Tibial nerve (tissue), 4 donors: Measurements from ENCODE around the gene TMEM176B. TPM values are rescaled to one million over a fixed set of nuclear protein-coding genes. Genes with fewer than 3 reads are reported as not detected.

Experiments used
- DNase-seq, 2 donors: peaks; one replicate each; pipeline ENCODE4 v3.0.0-alpha.2; 2019; ENCODE audit warnings: low spot score in 2 of 2
- H3K27ac ChIP-seq, 4 donors: fragments of 200-600 bp; sonication (generic) in 3 of 4; one replicate each; pipeline ENCODE4 v1.5.1; 2017 to 2019; ENCODE audit warnings: mild to moderate bottlenecking in 1 of 4
- H3K27me3 ChIP-seq, 2 donors: fragments of 200-600 bp; sonication (generic) in 1 of 2; one replicate each; pipeline versions ENCODE4 v1.5.1 to v1.6.0; 2017 to 2019
- H3K36me3 ChIP-seq, 3 donors: fragments of 200-600 bp; sonication (generic); one replicate each; pipeline ENCODE4 v1.5.1; 2018 to 2019
- H3K4me1 ChIP-seq, 4 donors: fragments of 200-600 bp; sonication (generic) in 3 of 4; one replicate each; pipeline ENCODE4 v1.5.1; 2017 to 2019
- H3K4me3 ChIP-seq, 4 donors: fragments of 200-600 bp; sonication (generic) in 3 of 4; one replicate each; pipeline ENCODE4 v1.5.1; 2017 to 2019; ENCODE audit warnings: mild to moderate bottlenecking in 1 of 4, moderate library complexity in 1 of 4
- H3K9me3 ChIP-seq, 4 donors: fragments of 200-600 bp; sonication (generic) in 3 of 4; one replicate each; pipeline ENCODE4 v1.5.1; 2017 to 2019
- CTCF ChIP-seq, 5 experiments: fragments of 200-600 bp in 3 of 5; fragments of 450-650 bp in 2 of 5; sonication (generic) in 3 of 5; IDR thresholded peaks; one replicate each; pipeline ENCODE4 v1.5.1; 2016 to 2019; ENCODE audit warnings: antibody characterized with exemption in 5 of 5, mild to moderate bottlenecking in 3 of 5, moderate library complexity in 2 of 5
- EP300 ChIP-seq, 2 donors: sonication (generic); formaldehyde crosslinking; IDR thresholded peaks; one replicate each; pipeline ENCODE4 v1.6.1; 2017; ENCODE audit warnings: antibody characterized with exemption in 2 of 2, mild to moderate bottlenecking in 1 of 2
- POLR2A ChIP-seq, 2 donors: fragments of 450-650 bp; IDR thresholded peaks; one replicate each; pipeline ENCODE4 v1.6.1; 2017; ENCODE audit warnings: antibody characterized with exemption in 2 of 2, mild to moderate bottlenecking in 2 of 2, moderate library complexity in 2 of 2
- WGBS, 2 donors: methylation state at CpG; one replicate each; pipeline ENCODE4 v1.1.5; 2018; 5-methylcytosine and 5-hydroxymethylcytosine counted together
- total RNA-seq, 4 donors: library from RNA; depleted of rRNA; stranded (reverse); fragments of >200 nt; gene quantifications; one replicate each; pipeline ENCODE4 v1.1.0, GENCODE V29; 2016

The TMEM176B gene
- total RNA-seq, 4 donors from 2014 or later, result 33.9 to 83.1 (median 63.2) TPM

DNA sequence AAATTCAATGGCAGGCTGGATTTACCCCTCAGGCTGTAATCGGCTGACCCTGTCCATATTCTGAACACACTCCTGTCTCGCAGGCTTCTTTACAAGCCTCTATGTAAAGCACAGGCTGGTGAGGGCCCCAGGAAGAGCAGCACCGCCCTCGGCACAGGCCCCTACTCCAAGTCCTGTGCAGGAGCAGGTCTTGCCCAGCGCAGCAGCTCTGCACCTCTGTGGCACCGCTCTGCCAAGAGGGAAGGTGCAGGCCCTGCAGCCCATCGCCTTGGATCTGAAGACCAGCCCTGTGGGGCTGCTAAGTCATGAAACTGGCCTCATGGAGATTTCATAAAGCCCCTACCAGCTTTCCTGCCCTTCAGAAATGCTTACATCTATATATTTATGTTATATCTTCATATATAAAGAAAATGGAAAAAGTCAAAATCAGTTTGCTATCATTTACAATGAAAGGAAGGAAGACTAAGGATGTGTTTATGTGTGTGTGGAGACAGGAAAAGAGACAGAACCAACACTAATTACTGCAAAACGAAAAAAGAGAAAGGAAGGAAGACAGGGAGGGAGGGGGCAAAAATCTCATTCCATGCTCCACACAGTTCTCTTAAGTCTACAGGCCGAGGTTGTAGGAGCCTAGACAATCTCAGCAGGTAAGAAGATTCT, 9.6 kb downstream of the TMEM176B start:
- TF ChIP-seq EP300 (IDR thresholded peaks at IDR 0.05), result no peak
- TF ChIP-seq CTCF (IDR thresholded peaks at IDR 0.05), result no peak
- no peak for TF ChIP-seq POLR2A (IDR thresholded peaks at IDR 0.05)
- peaks cover 0 to 38% (median 13%) of the 10 kb centered on the region in 4 donors for H3K4me1 ChIP-seq
- peaks cover 0 to 26% (median 0%) of the 10 kb centered on the region in 3 donors for H3K36me3 ChIP-seq
- no peaks in the 10 kb centered on the region for H3K27me3 ChIP-seq
- 76 to 80% methylated on average over 9 of the region's 9 CpGs for WGBS, 2 donors
- no peaks in the 10 kb centered on the region for H3K9me3 ChIP-seq
- H3K27ac ChIP-seq, result no peak overlapping the region
- DNase-seq, result no peak
- no peak overlapping the region for H3K4me3 ChIP-seq

- WGBS, 2 donors, result 48 to 60% methylated on average over 9 of the region's 9 CpGs
- Histone ChIP-seq H3K36me3 (peaks cover 0 to 22% (median 0%) of the 10 kb centered on the region in 3 donors), H3K9me3 (no peaks in the 10 kb centered on the region), H3K27me3 (no peaks in the 10 kb centered on the region), H3K4me3 (no peak overlapping the region), H3K27ac (peak overlapping the region; percentile 7 to 82 (median 68)), H3K4me1 (peaks cover 0 to 55% (median 18%) of the 10 kb centered on the region in 4 donors)
- TF ChIP-seq CTCF (IDR thresholded peaks at IDR 0.05), result no peak
- peak in 1 of 2 donors; percentile 32 for TF ChIP-seq EP300 (IDR thresholded peaks at IDR 0.05)
- DNase-seq, result peak in 1 of 2 donors; percentile 75
Observed at GRCh38 chr7:150788474-150789269, 11.5 kb downstream of the TMEM176B start.

GRCh38 chr7:150787321-150788281, 12.6 kb downstream of the TMEM176B start:
- Histone ChIP-seq H3K27me3 (no peaks in the 10 kb centered on the region), H3K36me3 (peaks cover 0 to 15% (median 0%) of the 10 kb centered on the region in 3 donors), H3K9me3 (no peaks in the 10 kb centered on the region), H3K4me3 (no peak overlapping the region), H3K27ac (peak overlapping the region; percentile 7 to 82 (median 76)), H3K4me1 (peaks cover 0 to 55% (median 18%) of the 10 kb centered on the region in 4 donors)
- peak in 1 of 2 donors; percentile 28 for DNase-seq
- TF ChIP-seq CTCF (IDR thresholded peaks at IDR 0.05) (no peak), POLR2A (IDR thresholded peaks at IDR 0.05) (no peak), EP300 (IDR thresholded peaks at IDR 0.05) (no peak)
- 28 to 37% methylated on average over 10 of the region's 10 CpGs for WGBS, 2 donors

GRCh38 chr7:150784954-150785353, 15.2 kb downstream of the TMEM176B start:
- TF ChIP-seq POLR2A (IDR thresholded peaks at IDR 0.05) (no peak), CTCF (IDR thresholded peaks at IDR 0.05) (no peak), EP300 (IDR thresholded peaks at IDR 0.05) (no peak)
- Histone ChIP-seq H3K9me3 (no peaks in the 10 kb centered on the region), H3K27ac (peak overlapping the region in 3 of 4 donors; percentile 63 to 82 (median 74)), H3K27me3 (no peaks in the 10 kb centered on the region), H3K4me1 (peaks cover 0 to 70% (median 18%) of the 10 kb centered on the region in 4 donors), H3K4me3 (no peak overlapping the region), H3K36me3 (no peaks in the 10 kb centered on the region)
- 29 to 44% methylated on average over 4 of the region's 4 CpGs for WGBS, 2 donors
- DNase-seq, result no peak
